PC-3 (cell line): ENCODE data around the gene KRTAP12-2.

Source experiments
- EZH2 ChIP-seq: fragments of 300-600 bp; sonication (generic); IDR thresholded peaks from one replicate; pipeline ENCODE4 v1.6.1; 2017; ENCODE audit warnings: antibody characterized with exemption, mild to moderate bottlenecking, low read length; ENCODE audit not compliant: unreplicated experiment
- EZH2phosphoT487 ChIP-seq: fragments of 300-600 bp; sonication (generic); IDR thresholded peaks from 2 replicates; pipeline ENCODE4 v1.6.1; 2018; ENCODE audit warnings: mild to moderate bottlenecking, antibody characterized with exemption, low read length, borderline replicate concordance
- TF ChIP-seq, protein P1 (sequence below): fragments of 300-600 bp; sonication (generic); conservative IDR thresholded peaks from 2 replicates; pipeline ENCODE4 v1.5.1; 2017; ENCODE audit warnings: antibody characterized with exemption, low read depth, mild to moderate bottlenecking, low read length

DNA sequence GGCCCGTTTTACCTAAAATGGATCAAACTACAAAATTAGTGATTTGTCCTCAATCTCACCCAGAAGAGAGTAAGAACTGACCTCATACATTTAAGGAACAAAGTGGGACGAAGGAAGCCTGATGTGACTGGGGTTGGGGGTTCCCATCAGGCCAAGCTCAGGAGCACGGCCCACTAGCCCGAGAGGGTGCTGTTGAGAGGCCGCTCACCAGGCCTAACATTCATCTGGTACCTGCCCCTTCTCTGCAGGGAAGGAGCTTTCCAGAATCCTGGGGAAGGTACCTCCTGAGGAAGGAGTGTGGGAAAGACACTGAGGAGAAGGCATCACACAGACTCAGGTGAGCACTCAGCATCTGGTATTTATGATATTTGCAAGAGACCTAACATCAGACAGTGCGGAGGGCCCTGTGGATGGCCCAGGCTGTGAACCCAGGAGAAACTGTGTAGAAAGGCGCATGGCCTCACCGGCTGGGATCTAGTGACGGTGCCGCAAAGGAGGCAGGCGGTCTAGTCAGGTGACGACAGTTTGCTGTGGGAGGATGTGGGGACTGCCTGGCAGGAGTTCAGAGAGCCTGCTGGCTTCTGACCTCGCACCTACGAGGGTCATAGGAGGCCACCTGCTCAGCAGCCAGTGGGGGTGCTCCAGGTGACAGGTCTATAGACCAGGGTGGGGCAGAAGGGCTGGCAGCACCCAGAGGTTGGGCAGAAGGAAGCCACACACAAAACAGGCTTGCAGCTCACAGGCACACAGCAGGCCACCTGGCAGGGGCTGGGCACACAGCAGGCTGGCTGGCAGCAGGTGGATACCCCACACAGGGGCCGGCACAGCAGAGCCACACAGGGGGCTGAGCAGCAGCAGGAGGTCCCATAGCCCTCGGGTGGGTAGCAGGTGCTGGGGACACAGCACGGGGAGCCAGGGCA lies 12.8 kb downstream of the KRTAP12-2 start:
- TF ChIP-seq EZH2, result no peak
- TF ChIP-seq, protein P1, sequence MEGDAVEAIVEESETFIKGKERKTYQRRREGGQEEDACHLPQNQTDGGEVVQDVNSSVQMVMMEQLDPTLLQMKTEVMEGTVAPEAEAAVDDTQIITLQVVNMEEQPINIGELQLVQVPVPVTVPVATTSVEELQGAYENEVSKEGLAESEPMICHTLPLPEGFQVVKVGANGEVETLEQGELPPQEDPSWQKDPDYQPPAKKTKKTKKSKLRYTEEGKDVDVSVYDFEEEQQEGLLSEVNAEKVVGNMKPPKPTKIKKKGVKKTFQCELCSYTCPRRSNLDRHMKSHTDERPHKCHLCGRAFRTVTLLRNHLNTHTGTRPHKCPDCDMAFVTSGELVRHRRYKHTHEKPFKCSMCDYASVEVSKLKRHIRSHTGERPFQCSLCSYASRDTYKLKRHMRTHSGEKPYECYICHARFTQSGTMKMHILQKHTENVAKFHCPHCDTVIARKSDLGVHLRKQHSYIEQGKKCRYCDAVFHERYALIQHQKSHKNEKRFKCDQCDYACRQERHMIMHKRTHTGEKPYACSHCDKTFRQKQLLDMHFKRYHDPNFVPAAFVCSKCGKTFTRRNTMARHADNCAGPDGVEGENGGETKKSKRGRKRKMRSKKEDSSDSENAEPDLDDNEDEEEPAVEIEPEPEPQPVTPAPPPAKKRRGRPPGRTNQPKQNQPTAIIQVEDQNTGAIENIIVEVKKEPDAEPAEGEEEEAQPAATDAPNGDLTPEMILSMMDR, result no peak
- TF ChIP-seq EZH2phosphoT487, result no peak
